HG03039 (cell line): ENCODE data around the gene IFT81.
"Not testable (repeated sequence)": the region's sequence is repeated elsewhere in the genome, so short reads cannot be mapped to it uniquely, and the experiment has no call there.

ENCODE experiments used
- ATAC-seq: cut with Tn5 transposase; IDR thresholded peaks from one replicate; pipeline ENCODE4 v1.9.1; 2021; ENCODE audit warnings: mild to moderate bottlenecking, moderate library complexity; ENCODE audit not compliant: unreplicated experiment

Gene IFT81

GRCh38 chr12:110124269-110124995 lies at the start of gene IFT81:
TSS of gene IFT81 (plus strand) at chr12:110124357. CDS start at chr12:110127381, 3,024 bp downstream.
- ATAC-seq, result peak; percentile 84

GRCh38 chr12:110075880-110076279 lies 48.3 kb upstream of the IFT81 start:
- ATAC-seq, result no peak

GRCh38 chr12:110077800-110078199 lies 46.4 kb upstream of the IFT81 start:
- no peak for ATAC-seq

GRCh38 chr12:110079477-110080400 lies 44.4 kb upstream of the IFT81 start:
- ATAC-seq, result peak; percentile 78

GRCh38 chr12:110080410-110080809 lies 43.7 kb upstream of the IFT81 start:
- no peak for ATAC-seq

GRCh38 chr12:110084314-110085015 lies 39.7 kb upstream of the IFT81 start:
- ATAC-seq, result no peak

GRCh38 chr12:110088216-110088615 lies 35.9 kb upstream of the IFT81 start:
- ATAC-seq, result not testable (repeated sequence)

- no peak for ATAC-seq
Measured at GRCh38 chr12:110088936-110089335, 35.2 kb upstream of the IFT81 start.

GRCh38 chr12:110090266-110091135 lies 33.7 kb upstream of the IFT81 start:
- no peak for ATAC-seq

GRCh38 chr12:110091136-110091711 lies 32.9 kb upstream of the IFT81 start:
- no peak for ATAC-seq

GRCh38 chr12:110093631-110094311 lies 30.4 kb upstream of the IFT81 start:
- no peak for ATAC-seq

GRCh38 chr12:110100315-110100970 lies 23.7 kb upstream of the IFT81 start:
- peak; percentile 64 for ATAC-seq

GRCh38 chr12:110102255-110102654 lies 21.9 kb upstream of the IFT81 start:
- ATAC-seq, result no peak

- ATAC-seq, result no peak
Measured at GRCh38 chr12:110104188-110105094, 19.7 kb upstream of the IFT81 start.

- no peak for ATAC-seq
Measured at GRCh38 chr12:110105159-110105558, 19.0 kb upstream of the IFT81 start.

- ATAC-seq, result no peak
Measured at GRCh38 chr12:110105986-110106385, 18.2 kb upstream of the IFT81 start.

- ATAC-seq, result no peak
Measured at GRCh38 chr12:110107369-110108281, 16.5 kb upstream of the IFT81 start.
